Smooth muscle cell of the brain vasculature (primary cell): ENCODE data around the gene WHRN.

Source experiments
- DNase-seq: peaks from one replicate; pipeline ENCODE4 v3.0.0-alpha.2; 2012; ENCODE audit warnings: low read depth, low spot score

Gene WHRN

DNA sequence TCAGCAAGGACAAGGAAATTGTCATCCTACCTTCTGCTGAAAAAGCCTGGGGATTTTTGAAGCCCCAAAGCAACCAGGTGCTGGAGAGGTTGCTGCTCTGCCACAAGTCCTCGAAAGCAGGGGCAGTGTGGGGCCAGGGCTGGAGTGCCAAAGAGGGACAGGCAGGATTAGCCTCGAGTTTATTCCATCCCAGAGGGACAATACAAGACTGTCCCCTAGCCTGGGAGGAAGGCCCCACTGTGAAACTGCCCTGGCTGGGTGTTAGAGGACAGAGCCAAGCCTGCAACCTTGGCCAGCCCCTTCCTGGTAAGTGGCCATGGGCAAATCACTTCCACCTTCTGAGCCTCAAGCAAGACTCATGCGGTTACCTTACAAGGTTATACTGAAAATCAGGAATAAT lies 55.1 kb downstream of the WHRN start:
- DNase-seq, result no peak

DNA sequence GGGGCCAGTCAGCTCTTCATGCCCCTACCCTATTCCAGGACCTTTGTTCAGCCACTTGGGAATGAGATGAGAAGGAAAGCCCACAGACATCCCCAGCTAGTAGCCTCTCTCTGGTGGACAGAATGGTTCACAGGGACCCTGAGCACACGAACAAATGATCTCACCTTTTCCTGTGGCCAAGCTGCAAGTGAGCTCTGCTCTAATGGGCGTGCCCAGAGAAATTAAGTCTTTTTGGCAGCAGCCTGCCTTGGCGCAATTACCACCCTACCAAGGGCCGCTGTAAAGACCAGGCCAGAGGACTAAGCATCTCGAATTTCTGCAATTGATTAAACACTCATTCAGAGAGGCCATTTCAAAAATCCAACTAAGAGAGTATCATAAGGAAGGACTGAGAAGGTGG lies 56.0 kb downstream of the WHRN start:
- no peak for DNase-seq

- no peak for DNase-seq
Measured at GRCh38 chr9:114448706-114449105, 56.6 kb downstream of the WHRN start.

DNA sequence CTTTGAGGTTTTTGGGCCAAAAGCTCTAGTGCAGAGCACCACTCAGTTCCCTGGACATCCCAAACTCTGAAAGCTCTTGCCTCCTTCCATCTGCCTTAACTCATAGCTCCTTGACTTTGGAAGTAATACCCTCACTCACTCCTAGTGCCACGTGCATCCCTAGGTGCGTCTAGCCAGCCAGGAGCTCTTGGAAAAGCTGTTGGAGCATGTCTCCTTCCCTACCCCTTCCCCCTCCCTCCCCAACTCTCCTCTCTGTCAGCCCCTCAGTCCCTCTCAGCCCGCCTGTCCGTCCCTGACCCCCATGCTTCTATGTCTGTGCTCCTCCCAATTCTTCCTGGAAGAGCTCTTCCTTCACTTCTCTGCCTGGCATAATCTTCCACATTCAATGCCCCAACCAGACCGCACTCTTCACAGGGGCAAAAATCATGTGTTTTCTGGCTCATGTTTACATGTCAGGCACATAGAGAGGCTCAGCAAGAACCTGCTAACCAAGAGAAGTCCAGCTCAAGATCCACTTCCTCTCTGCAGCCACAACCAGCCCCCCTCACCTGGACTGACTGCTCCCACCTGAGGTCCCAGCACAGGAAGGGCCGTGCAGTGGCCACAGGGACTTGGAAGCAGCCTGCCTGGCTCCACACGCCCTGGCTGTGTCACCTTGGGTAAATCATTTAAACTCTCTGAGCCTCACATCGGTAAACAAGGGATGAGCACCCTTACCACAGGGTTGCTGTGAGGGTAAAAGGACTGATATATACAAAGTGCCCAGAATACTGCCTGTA lies 58.4 kb downstream of the WHRN start:
- DNase-seq, result no peak

- no peak for DNase-seq
Measured at GRCh38 chr9:114446036-114446435, 59.2 kb downstream of the WHRN start.

DNA sequence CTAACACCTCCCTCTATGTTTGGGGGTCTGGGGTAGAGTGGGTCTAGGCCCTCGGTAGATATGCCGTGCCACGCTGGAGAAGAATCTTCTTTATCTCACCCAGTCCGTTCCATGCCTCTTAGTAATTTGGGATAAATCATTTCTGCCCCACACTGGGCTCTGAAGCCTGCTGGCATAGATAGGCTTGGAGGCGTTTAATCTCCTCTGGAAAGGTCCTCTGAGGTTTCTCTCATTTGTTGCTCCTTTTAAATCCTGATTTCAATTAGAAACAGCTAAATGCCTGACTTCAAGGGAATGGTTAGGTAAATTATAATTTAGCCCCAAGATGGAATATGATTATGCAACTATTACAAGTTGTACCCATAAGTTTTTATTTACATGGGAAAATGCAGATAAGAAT lies 59.7 kb downstream of the WHRN start:
- no peak for DNase-seq

- DNase-seq, result no peak
Measured at GRCh38 chr9:114442022-114442421, 63.3 kb downstream of the WHRN start.

DNA sequence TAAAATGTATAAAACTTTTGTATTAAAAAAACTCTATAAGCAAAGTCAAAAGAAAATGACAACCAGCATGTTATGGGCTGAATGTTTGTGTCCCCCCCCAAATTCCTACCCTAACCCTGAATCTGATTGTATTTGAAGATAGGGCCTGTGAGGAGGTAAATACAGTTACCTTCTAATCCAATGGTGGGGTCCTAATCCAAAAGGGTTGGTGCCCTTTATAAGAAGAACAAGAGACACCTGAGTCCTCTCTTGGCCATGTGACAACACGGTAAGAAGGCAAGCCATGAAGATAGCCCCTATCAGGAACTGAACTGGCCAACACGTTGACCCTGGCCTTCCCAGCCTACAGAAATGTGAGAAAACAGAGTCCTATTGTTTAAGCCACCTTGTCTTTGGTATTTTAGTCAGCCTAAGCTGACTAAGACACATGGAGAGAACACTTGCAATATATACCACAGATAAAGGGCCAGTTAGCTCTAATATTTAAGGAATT lies 67.8 kb downstream of the WHRN start:
- no peak for DNase-seq

DNA sequence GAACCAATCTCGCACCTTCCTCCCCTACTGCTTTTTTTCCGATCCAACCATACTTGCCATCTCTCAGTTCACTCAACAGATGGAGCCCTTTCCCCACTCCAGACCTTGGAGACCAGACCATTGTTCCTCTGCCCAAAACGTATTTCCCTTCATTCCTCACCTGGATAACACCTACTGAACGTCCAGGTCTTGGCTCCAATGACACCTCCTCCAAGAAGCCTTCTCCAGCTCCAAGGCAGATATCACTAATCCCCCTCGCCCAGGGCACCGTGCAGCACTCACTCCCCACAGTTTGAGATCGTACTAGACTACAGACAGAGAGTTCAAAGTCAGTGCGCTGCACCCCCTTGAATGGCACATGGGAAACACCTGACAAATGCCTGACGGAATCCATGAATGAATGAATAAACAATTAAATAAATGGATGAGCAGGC lies 70.4 kb downstream of the WHRN start:
- DNase-seq, result peak; percentile 7

- DNase-seq, result no peak
Measured at GRCh38 chr9:114433720-114434255, 71.5 kb downstream of the WHRN start.

DNA sequence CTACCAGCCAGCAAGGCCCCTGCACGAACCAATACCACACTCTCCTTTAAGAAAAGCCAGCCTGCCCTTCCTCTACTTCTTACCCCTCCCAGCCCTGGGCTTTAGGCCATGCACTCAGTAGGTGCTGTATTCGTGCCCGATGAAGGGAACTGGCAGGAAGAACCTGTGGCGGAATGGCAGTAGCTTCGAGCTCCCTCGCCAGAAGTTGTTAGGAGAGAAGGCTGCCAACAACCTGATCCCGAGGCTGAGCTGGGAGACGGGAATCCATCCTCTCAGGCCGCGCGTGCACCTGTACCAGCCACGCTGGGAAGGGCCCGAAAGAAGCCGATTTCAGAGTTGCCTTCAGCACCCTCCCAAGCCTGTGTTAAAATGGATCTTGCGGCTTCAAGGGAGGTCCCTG lies 72.2 kb downstream of the WHRN start:
- no peak for DNase-seq

GRCh38 chr9:114432323-114433067 lies 72.8 kb downstream of the WHRN start:
- no peak for DNase-seq

- no peak for DNase-seq
Measured at GRCh38 chr9:114431770-114432169, 73.5 kb downstream of the WHRN start.

GRCh38 chr9:114431003-114431402 lies 74.3 kb downstream of the WHRN start:
- DNase-seq, result no peak

- no peak for DNase-seq
Measured at GRCh38 chr9:114430457-114430856, 74.8 kb downstream of the WHRN start.

DNA sequence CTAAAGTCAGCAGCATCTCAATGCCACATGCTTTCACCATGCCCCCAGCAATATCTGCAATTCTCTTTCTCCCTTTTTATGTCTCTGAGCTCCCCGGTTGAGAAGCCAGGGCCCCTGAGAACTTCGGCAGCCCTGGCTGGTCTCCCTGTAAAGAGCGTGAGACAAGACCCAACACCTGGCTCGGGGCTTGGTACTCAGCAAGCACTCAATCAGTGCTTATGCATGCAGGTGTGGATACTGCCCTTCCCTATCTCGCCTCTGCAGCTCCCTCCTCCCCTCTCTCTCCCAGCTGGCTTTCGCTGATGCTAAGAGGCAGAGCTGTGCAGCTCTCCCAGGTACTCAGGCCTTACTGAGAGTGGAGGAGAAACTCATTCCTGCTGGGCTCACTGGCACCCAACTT lies 75.8 kb downstream of the WHRN start:
- DNase-seq, result no peak

DNA sequence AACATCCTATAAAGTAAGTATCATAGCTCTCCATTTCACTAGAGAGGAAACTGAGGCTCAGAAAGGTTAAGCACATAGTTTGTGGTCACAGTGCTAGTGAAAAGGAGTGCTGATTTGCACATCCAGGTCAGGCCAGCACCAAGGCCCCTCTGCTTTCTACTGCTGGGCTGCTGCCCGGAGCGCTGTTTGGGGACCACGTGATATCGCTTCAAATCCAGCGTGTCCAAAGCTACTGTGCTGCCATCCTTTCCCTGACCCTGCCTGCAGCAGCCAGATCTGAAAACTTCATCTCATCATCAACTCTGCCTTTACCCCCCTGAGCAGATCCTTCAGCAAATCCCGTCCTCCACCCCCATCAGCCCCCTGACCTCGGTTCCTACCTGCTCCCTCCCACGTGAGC lies 76.8 kb downstream of the WHRN start:
- DNase-seq, result no peak

DNA sequence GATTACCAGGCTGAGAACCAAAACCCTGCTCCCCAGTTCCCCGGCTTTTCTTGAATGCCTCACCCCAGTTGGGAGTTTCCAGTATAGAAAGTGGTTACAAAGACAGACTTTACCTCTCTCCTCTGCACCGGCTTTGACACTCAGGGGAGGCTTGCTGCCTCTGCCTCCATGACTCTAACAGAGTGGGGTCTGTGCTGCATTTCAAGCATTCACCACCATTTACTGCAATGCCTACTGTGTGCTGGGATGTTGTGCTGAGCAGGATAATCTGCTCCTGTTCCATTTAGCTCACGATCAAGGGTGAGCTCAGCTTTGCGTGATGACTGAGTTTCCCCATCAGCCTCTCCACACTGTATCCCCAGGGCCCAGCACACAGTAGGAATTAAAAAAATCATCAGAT lies 77.6 kb downstream of the WHRN start:
- no peak for DNase-seq

- DNase-seq, result no peak
Measured at GRCh38 chr9:114426046-114426948, 79.0 kb downstream of the WHRN start.

- no peak for DNase-seq
Measured at GRCh38 chr9:114425126-114425525, 80.1 kb downstream of the WHRN start.

GRCh38 chr9:114424126-114424525 lies 81.1 kb downstream of the WHRN start:
- DNase-seq, result no peak

GRCh38 chr9:114423181-114423580 lies 82.1 kb downstream of the WHRN start:
- no peak for DNase-seq
